HG02938 (cell line): ENCODE data around the gene ELOVL3.

Experiments used
- ATAC-seq: cut with Tn5 transposase; IDR thresholded peaks from one replicate; pipeline ENCODE4 v1.9.1; 2021; ENCODE audit warnings: mild to moderate bottlenecking, moderate library complexity; ENCODE audit not compliant: unreplicated experiment

Gene ELOVL3

DNA sequence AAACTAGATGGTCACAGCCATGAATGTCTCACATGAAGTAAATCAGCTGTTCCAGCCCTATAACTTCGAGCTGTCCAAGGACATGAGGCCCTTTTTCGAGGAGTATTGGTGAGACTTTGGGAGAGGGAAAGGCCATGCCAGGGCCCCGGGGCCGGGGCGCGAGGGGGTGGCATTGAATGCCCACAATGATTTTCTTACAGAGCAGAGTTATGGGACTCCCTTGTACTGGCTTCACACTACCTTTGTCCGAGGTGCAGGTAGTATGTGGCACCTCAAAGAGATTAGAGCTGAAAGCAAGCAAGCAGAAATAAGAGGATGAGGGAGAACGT lies 407 bp downstream of the ELOVL3 start:
- ATAC-seq, result no peak

DNA sequence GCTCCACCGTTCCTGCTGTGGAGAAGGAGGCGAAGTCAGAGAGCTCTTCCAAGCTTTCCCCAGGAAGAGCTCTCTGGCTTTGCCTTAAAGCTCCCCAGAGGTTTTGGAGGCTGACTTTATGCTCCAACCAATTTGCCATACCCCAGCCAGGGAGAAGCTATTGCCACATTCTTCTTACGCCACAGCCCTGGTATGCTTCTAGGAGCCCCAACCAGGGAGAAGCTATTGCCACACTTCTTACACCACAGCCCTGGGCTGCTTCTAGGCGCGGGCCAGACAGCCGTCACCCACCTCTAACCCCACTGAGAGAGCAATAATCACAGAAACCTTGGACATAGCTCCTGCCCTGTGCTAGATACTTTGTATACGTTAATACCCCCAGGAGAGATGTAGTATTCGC lies 951 bp downstream of the ELOVL3 start:
- ATAC-seq, result no peak

DNA sequence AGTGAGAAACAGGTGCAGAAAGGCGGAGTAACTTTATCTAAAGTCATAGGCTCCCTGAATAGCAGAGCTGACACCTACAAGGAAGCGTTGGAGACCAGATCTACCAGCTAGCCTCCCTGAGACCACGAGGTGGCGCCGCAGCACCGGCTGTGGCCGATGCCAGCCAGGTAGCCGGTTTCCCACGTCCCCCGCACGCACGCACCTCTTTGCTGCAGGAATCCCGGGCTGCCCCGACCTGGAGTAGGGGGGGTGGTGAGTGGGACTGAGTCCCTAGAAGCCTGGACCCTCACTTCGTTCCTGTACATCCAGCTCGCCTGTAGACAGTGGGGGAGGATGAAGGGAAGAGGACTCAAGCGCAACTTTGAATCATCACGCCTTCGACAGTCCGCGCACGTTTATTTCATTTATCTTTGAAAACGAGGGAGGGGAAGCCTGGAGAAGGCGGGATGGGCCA lies 3.7 kb downstream of the ELOVL3 start:
- no peak for ATAC-seq

DNA sequence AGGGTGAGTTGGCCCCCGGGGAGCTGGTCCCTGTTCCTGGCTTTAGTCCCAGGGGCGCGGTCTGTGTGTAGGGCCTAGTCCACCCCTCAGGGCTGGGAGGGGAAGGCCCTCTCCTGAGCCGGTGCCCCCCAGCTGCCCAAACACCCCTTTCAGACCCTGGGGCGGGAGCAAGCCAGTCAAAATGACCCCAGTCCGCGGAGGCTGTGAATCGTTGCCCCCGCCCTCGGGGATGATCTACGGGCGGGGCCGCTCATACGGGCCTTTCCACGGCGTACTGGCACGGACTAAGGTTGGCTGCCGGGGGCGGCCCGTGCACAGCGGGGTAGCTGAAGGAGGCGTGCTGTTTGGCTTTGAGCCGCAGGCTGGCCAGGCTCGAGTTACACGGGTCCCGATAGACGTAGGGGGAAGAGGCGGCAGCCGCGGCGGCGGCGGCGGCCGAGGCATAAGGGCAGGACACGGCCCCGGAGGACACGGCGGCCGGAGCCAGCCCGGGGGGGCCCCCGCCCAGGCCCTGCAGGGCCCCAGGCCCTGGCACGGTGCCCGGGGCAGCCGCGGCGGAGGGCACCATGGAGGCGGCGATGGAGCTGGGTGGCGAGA lies 4.3 kb downstream of the ELOVL3 start:
- ATAC-seq, result no peak

DNA sequence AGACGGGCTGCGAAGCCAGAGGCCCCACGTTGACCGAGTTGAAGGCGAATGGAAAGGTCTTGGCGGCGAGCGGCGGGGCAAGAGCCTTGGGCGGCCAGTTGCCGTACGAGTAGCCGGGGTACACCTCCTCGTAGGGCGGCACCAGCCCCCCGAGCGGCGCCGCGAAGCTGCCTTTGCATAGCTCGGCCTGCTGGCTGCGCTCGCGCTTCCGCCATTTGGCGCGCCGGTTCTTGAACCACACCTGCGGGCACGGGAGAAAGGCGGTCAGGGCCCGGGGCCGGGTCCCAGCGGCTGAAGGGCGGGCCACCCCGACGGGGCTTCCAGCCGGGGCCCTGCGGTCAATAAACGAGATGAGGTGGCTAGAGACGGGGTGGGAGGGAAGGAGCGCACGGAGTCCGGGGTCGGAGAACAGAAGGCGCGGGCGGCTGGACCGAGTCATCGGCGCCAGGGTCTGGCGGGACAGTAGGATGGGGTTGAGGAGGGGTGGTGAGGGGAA lies 4.8 kb downstream of the ELOVL3 start:
- no peak for ATAC-seq

DNA sequence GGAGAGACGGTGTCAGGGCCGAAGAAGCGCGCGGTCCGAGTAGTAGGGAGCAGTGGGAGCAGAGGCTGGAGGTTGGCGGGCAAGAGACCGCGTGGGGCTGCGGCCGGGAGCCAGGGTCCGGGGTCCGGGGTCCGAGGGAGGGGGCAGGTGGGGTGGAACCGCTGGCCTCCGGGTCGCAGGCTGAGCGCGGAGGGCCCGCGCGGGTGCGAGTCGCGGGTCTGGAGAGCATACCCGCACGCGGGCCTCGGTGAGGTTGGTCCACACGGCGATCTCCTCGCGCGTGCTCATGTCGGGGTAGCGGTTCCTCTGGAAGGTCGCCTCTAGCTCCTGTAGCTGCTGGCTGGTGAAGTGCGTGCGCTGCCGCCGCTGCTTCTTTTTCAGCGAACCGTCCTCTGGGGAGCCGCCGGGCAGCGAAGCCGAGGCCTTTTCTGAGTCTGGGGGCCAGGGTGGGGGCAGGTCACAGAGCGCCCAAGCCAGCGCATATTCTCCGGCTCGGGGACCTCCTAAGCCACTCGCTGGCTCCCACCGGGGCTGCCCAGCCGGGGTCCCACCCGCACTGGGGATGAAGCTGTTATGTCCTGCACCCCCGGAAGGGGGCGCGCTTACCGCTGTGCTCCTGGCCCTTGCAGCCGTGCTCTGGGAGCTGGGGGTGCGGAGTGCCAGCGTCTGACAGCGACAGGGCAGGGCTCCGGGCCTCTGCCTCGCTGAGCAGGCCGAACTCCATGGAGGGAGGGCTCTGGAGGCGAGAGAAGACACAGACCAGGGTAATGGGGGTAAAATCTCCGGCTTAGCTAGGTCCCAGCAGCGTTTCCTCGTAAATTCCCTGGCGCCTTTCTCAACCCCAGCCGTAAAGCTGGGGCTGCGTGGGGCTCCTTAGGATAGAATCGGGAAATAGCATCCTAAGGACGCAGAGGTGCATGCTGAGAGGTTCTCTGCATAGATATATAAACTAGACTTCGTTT lies 5.5 kb downstream of the ELOVL3 start:
- no peak for ATAC-seq

DNA sequence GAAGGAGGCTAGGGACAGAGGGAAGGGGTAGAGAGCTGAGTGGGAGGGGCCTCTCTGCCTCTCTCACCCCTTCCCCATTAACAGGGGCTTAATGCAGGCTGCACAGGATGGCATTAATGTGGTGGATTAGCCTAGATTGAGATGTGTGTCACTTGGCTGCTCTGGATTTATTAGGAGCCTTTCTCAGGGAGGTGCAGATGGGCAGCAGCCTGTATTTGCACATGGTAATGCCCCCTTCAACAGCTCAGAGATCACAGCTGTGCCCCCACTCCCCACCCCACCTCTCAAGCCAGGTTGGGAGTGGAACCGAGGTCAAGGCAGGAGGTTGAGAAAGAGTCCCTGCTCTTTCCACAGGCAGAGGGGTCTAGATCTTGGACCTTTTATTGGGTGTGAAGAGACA lies 7.9 kb downstream of the ELOVL3 start:
- no peak for ATAC-seq

DNA sequence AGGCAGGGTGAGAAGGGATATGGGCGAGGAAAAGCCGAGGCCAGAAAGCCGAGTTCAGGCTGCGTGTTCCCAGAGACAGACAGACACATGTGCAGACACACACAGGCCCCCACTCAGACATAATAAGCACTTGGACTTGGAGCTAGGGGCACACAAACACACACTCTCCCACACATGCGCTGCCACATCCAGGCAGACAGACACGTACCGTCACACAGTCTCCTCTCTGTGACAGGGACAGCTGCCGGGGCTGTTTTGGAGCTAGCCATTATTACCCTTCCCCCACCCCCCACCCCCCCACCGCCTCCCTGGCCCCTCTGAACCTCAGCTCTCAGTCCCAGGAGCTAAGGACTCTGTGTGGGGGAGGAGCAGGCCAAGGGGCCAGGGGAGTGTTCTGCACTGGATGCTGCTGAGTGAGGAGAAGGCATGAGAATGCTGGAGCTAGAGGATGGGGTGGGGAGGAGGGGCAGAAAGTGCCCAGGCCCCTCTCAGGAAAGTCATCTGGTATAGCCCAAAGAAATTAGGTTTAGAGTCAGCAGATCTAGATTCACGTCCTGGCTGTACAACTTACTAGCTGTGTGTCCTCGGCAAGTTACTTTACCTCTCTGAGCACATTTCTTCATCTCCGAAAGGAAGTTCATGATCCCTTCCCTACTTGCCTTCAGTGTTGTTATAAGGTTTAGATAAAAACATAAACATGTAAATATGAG lies 8.9 kb downstream of the ELOVL3 start:
- ATAC-seq, result no peak

DNA sequence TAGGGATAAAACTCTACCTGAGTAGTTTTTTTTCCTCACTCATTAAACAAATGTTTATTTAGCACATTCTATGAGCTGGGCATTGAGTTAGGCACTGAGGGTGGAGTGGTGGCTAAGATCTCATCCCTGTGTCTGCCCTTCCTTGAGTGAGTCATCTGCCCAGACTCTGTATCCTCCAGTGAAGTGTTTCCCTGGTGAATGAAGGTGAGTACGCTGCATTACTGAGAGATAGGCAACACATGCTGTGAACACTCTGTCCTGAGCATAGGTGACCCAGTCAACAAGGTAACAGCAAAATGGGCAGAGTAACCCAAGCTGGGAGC lies 9.5 kb downstream of the ELOVL3 start:
- no peak for ATAC-seq

DNA sequence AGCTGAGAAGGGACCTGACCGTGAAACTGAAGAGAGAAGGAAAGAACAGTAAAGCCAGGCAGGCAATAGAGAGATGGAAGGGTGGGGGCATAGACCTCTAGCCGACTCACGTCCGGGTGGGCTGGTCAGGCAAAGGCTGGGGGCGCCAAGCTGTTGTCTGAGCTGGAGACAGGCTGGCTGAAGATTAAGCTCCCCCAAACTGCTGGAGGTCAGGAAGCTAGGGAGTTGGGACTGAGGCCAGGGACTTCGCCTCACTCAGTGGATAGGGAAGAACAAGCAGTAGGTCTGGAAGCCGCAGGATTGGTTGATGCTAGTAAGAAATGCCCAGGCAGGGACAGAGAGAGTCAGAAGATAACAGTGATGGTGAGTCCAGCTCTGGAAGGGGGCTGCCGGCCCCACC lies 9.9 kb downstream of the ELOVL3 start:
- no peak for ATAC-seq

DNA sequence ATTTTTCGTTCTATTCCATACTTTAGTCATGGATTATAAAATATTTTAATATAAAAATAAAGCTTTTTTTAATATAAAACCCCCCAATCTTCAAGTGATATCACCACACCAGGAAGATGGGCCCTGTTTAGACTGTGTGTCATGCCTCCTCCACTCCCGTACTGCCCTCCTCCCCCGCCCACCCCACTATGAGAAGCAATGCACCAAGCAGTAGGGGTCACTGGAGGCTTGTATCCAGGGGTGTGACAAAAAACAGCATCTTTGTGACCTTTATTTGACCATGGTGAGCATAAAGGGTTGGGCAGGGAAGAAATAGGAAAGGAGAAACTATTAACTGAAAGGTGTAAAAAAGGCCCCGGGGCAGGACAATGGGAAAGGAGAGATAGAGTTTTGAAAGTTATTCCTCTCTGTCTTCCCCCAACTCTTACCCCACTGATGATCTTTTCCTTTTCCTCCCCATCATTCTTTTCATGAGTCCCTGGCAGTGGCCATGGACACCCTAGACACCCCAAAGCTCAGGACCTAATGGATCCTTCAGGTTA lies 11.7 kb downstream of the ELOVL3 start:
- no peak for ATAC-seq

DNA sequence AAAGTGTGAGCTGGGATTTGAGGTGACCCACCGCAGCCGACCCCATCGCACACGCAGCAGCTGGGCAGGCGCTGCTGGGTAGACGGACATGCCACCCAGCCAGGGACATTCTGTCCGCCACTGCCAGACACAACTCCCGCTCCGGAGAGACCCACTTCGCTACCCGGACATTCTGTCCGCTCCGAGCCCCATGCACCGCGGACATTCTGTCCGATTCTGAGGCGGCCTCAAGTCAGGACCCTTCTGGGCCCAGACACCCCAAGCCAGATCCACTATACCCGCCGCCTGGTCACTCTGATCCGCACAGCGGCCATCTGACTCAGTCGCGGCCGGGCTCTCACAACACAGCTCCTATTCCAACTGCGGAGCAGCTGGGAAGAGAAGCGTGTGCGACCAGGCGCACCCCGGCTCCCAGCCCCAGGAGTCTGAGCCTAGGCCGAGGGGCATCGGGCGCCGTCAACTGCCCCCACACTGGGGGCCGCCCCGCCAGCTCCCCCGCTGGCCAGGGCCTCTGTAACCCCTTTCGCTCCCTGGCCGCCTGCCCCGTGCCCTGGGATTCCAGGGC lies 14.4 kb downstream of the ELOVL3 start:
- no peak for ATAC-seq

DNA sequence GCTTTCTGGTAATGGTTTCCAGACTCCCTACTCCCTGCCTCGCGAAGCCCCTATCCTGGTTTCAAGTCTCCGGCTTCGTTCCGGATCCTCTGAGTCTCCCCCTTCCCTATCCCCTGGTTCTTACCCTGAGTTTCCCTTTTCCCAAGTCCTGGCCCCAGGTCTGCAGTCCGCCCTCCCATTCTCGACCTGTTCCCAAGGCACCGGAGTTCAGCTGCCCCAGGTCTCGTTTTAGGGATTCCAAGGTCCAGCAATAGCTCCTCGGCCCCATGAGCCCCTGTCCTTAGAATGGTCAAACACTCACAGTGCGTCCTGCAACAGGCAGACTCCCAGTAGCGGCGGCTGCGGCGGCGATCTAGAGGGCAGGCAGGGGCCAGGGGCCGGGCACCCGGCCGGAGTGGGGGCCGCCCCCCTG lies 14.9 kb downstream of the ELOVL3 start:
- peak; percentile 5 for ATAC-seq

DNA sequence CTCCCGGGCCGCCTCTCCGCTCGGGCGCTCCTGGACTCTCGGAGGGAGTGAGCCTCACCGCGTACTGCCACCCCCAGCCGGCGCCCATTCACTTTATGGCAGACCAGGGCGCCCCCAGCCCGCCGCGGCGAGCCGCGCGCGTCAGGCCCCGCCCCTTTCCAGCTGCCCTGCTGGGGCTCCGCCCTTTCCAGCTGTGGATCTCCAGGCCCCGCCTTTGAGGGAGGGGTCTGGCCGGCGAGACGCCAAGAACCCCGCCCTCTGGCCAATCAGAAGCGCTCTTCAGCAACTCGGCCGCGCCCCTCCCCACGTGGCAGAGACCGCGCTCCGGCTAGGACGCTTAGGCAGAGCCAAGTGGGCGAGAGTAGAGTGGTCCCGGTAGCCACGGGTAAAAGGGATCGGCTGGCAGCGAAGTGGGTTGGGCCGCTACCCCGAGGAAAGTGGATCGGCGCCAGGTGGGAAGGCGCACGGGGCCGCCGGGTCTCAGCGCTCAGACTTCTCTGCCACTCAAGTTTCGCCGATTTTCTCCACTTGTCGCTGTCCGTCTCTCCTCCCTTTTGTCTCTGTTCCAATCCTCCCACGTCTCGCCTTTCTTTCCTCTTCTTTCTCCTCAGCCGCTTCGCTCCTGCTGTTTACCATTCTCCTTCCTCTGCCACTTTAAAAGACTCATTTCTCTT lies 15.5 kb downstream of the ELOVL3 start, which contains the start of gene PITX3:
Gene PITX3 (minus strand): TSS at position 69 of the 674 bp plus-strand sequence. CDS start 9,432 bp downstream, outside the sequence.
- peak; percentile 34 for ATAC-seq

DNA sequence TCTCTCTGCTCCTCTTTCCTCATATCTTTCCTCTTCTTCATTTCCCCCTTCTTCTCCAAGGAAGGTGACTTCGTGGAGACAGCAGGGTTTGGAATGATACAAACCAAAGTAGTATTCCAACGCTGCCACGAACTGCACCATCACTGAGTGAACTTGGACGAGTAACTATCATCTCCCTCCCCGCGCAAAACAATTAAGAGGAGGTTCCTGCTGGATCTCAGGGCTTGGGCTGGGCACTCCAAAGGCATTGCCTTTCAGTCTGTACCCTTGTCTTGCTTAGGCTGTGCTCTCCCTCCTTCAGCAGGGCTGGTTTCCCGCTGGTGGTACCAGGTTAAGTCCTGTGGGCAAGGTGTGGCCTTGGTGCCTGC lies 16.0 kb downstream of the ELOVL3 start:
- ATAC-seq, result no peak

DNA sequence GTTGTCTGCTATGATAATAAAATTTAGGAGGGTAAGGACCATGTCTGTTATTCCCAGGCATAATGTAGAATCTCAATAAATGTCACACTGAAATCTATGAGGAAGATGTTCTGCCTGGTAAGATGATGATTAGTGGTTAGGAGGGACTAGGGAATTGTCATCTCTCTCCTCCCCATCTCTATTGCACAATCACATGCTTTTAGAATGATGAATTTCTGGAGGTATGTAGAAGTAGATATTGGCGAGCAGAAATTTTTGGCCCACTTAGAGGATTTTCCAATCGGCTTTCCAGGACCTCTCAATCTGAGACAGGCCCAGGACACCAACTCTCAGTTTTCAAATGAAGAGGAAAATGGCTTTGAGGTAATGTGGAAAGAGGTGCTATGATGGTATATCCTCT lies 17.2 kb downstream of the ELOVL3 start:
- ATAC-seq, result no peak

DNA sequence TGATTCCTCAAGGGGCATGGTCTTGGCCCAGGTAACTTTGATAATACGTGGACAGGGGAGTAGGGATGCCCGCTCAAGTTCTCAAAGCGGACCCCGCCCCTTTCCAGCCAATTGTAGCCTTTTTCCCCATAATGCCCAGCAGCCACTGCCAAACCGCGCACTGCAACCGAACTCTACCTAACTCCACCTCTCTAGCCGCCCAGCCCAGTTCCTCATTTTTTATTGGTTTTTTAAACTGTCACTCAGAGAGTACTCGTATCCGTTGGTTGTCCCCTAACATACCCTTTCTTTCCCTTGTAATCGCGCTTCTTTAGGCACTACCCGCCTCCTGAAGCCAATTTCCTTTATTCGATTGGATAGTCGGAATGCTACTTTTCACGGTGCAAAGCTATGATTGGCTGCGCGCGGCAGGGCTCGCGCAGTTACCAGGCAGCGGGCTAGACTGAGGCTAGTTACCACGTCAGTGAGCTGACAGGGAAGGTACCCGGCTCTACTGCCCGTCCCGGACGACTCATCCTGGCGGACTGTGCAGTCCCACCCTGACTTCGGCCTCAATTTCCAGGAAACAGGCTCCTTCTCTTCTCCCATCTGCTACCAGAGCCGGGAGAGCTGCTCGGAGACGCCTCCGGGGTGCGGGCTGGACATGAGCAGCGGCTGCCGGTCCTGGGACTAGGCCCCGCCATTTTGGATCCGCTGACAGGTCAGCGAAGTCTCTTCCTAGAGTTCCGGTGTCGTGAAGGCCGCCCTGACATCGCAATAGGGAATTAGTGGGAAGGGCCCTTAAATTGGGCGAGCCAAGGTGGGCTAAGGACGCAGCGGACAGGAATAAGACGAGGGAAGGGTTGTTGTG lies 19.2 kb downstream of the ELOVL3 start, which contains the start of gene GBF1:
Gene GBF1 (plus strand): TSS at position 451 of the 850 bp plus-strand sequence. CDS start 13,407 bp downstream, outside the sequence.
- ATAC-seq, result peak; percentile 85

DNA sequence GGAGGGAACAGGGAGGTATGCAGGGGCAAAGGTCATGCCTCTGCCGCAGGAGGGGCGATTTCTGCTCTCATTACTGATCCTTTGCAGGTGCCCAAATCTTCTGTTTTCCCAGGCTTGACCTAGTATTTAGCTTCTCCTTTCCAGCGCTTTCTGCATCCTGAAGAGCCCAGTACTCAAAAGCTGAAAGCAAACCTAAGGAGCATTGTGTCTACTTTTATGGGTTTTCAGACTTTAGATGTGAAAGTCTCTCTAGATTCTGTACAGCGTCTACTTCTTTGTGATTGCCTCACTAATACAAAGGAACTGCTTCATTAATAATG lies 19.8 kb downstream of the ELOVL3 start:
- no peak for ATAC-seq

DNA sequence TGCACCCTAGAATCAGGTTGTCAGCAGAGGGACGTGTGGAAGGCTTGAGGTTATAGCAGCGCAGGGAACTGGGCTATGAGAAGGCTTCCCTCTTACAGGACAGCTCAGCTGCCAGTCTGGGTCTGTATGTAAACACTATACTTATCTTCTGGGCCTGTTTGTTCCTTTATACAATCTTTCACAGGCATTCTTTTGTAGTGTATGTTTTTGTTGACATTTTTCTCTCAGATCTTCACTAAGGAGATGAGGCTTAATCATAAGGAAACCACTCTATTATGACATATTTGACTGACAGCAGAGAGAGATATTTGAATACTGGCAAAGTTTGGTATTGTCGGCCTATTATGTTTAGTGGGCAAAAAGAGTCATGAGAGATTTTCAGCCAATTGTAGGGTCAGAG lies 20.2 kb downstream of the ELOVL3 start:
- no peak for ATAC-seq

DNA sequence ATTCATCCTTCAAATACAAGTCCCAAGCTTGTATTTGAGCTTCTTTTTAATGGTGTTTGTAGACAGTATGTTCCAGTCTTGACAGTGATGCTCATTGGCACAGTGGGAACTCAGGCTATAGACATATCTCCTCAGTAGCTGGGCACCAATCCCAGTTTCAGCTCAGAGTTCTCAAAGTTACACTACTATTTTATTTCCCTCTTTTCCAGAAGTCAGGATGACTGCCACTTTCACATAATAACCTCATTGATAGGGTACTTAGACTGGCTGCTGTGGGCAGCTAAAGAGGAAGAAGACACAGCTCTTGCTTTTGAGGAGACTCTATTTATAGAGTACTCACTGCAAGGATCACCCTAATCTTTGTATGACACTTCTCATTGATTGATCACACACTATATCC lies 21.6 kb downstream of the ELOVL3 start:
- ATAC-seq, result no peak
